Endodermal cell (in vitro differentiated cells): ENCODE results near the gene JMJD7. TPM values are rescaled to one million over a fixed set of nuclear protein-coding genes. Genes with fewer than 3 reads are reported as not detected.

Experiments
- DNase-seq: peaks from one replicate; pipeline ENCODE4 v3.0.0-alpha.2; 2017
- H3K27ac ChIP-seq: 2 replicates; pipeline ENCODE4 v1.5.1; 2013; ENCODE audit warnings: mild to moderate bottlenecking, low read depth, low read length, moderate library complexity
- H3K27me3 ChIP-seq: 2 replicates; pipeline ENCODE4 v1.6.1; 2013; ENCODE audit warnings: mild to moderate bottlenecking, low read length, moderate library complexity; ENCODE audit not compliant: insufficient read depth, control insufficient read depth, poor library complexity, severe bottlenecking
- H3K36me3 ChIP-seq: 2 replicates; pipeline ENCODE4 v1.7.0; 2013; ENCODE audit warnings: mild to moderate bottlenecking, low read length, moderate library complexity; ENCODE audit not compliant: control insufficient read depth, insufficient read depth
- H3K4me1 ChIP-seq: one replicate; pipeline ENCODE4 v1.7.0; 2013; ENCODE audit warnings: low read length; ENCODE audit not compliant: control insufficient read depth, insufficient read depth
- H3K4me3 ChIP-seq: 2 replicates; pipeline ENCODE4 v1.5.1; 2013; ENCODE audit warnings: mild to moderate bottlenecking, low read length, moderate library complexity
- H3K9ac ChIP-seq: 2 replicates; pipeline ENCODE4 v1.6.1; 2013; ENCODE audit warnings: mild to moderate bottlenecking, low read length, moderate library complexity; ENCODE audit not compliant: poor library complexity, severe bottlenecking; ENCODE audit errors: extremely low read depth
- H3K9me3 ChIP-seq: 2 replicates; pipeline ENCODE4 v1.6.1; 2013; ENCODE audit warnings: mild to moderate bottlenecking, low read length, moderate library complexity; ENCODE audit not compliant: control insufficient read depth
- H3K27ac Mint-ChIP-seq: 2 replicates; pipeline ENCODE4 v1.8.0; 2020; ENCODE audit warnings: mixed read lengths
- H3K27me3 Mint-ChIP-seq: 2 replicates; pipeline ENCODE4 v1.8.0; 2021; ENCODE audit warnings: mild to moderate bottlenecking, mixed read lengths; ENCODE audit not compliant: insufficient read depth
- H3K36me3 Mint-ChIP-seq: 2 replicates; pipeline ENCODE4 v1.8.0; 2020; ENCODE audit warnings: low read depth, mixed read lengths
- H3K4me1 Mint-ChIP-seq: 2 replicates; pipeline ENCODE4 v1.8.0; 2020; ENCODE audit warnings: mixed read lengths
- H3K4me3 Mint-ChIP-seq: 2 replicates; pipeline ENCODE4 v1.8.0; 2020; ENCODE audit warnings: mild to moderate bottlenecking, moderate library complexity, mixed read lengths
- H3K9me3 Mint-ChIP-seq: 2 replicates; pipeline ENCODE4 v1.8.0; 2020; ENCODE audit warnings: mild to moderate bottlenecking, mixed read lengths
- WGBS, 2 experiments: methylation state at CpG; one replicate each; pipeline versions ENCODE4 v1.1.5 to v1.1.7; 2013; ENCODE audit warnings: missing lambda C conversion rate in 2 of 2, mixed read lengths in 1 of 2; ENCODE audit not compliant: insufficient coverage in 1 of 2, insufficient read length in 1 of 2; 5-methylcytosine and 5-hydroxymethylcytosine counted together
- microRNA-seq: library from miRNA; unstranded; fragments of <30 nt; microRNA quantifications from one replicate; pipeline ENCODE4 v1.2.0, GENCODE V29; 2020; ENCODE audit warnings: borderline microRNAs expressed
- total RNA-seq, 2 donors: library from RNA; stranded (reverse); fragmentation: NEBNext Ultra II Directional in 1 of 2; extraction: Animal tissue kit (Norgen Biotek cat#: 25700) in 1 of 2; gene quantifications; 2 replicates in 1 of 2; 3 replicates in 1 of 2; pipeline ENCODE4 v1.2.1, GENCODE V29; 2021
- TF ChIP-seq, protein P1 (sequence below): fragments of 200-600 bp; sonication (generic); conservative IDR thresholded peaks from 2 replicates; pipeline ENCODE4 v1.5.0; 2021; ENCODE audit warnings: antibody characterized with exemption, mild to moderate bottlenecking

Gene JMJD7
- total RNA-seq, 2 donors from 2014 or later: 18.4 to 22.1 TPM

GRCh38 chr15:41886741-41887140 is 58.8 kb downstream of the JMJD7 start:
- Mint-ChIP-seq H3K4me1 (peaks cover 16% of the 10 kb centered on the region), H3K27ac (no peak overlapping the region), H3K9me3 (no peaks in the 10 kb centered on the region), H3K4me3 (no peak overlapping the region), H3K27me3 (peaks cover 20% of the 10 kb centered on the region), H3K36me3 (no peaks in the 10 kb centered on the region)
- H3K36me3 ChIP-seq: no peaks in the 10 kb centered on the region
- H3K4me1 ChIP-seq: peaks cover 16% of the 10 kb centered on the region
- no peak overlapping the region for H3K4me3 ChIP-seq
- H3K27ac ChIP-seq: no peak overlapping the region
- no peak for DNase-seq
- H3K9me3 ChIP-seq: no peaks in the 10 kb centered on the region
- TF ChIP-seq, protein P1, sequence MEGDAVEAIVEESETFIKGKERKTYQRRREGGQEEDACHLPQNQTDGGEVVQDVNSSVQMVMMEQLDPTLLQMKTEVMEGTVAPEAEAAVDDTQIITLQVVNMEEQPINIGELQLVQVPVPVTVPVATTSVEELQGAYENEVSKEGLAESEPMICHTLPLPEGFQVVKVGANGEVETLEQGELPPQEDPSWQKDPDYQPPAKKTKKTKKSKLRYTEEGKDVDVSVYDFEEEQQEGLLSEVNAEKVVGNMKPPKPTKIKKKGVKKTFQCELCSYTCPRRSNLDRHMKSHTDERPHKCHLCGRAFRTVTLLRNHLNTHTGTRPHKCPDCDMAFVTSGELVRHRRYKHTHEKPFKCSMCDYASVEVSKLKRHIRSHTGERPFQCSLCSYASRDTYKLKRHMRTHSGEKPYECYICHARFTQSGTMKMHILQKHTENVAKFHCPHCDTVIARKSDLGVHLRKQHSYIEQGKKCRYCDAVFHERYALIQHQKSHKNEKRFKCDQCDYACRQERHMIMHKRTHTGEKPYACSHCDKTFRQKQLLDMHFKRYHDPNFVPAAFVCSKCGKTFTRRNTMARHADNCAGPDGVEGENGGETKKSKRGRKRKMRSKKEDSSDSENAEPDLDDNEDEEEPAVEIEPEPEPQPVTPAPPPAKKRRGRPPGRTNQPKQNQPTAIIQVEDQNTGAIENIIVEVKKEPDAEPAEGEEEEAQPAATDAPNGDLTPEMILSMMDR: no peak
- WGBS, 2 experiments: 64 to 83% methylated on average over 4 to 7 of the region's 7 CpGs
- peaks cover 16% of the 10 kb centered on the region for H3K27me3 ChIP-seq
- H3K9ac ChIP-seq: no peak overlapping the region

- no peak for DNase-seq
- WGBS, 2 experiments: 89 to 94% methylated on average over 4 to 10 of the region's 10 CpGs
- no peaks in the 10 kb centered on the region for H3K9me3 Mint-ChIP-seq
- no peak overlapping the region for H3K4me3 Mint-ChIP-seq
- Histone ChIP-seq H3K4me3 (no peak overlapping the region), H3K27ac (no peak overlapping the region), H3K36me3 (no peaks in the 10 kb centered on the region), H3K4me1 (peaks cover 18% of the 10 kb centered on the region), H3K9ac (no peak overlapping the region), H3K27me3 (peaks cover 14% of the 10 kb centered on the region), H3K9me3 (no peaks in the 10 kb centered on the region)
- TF ChIP-seq, protein P1: no peak
- no peak overlapping the region for H3K27ac Mint-ChIP-seq
- H3K27me3 Mint-ChIP-seq: peaks cover 20% of the 10 kb centered on the region
- H3K36me3 Mint-ChIP-seq: no peaks in the 10 kb centered on the region
- H3K4me1 Mint-ChIP-seq: peaks cover 19% of the 10 kb centered on the region
These were observed 59.3 kb downstream of the JMJD7 start for GRCh38 chr15:41887161-41887560.

Small RNA genes within 50 kb of the gene (microRNA-seq; reads per million reads assigned to microRNA genes)
- not detected for gene MIR4310

Other genes with a start within 250 kb of the JMJD7 start
- gene MGA, start 167.7 kb upstream of the JMJD7 start, total RNA-seq: 10 to 100 TPM; 58.5 to 62.6 TPM
- gene MAPKBP1, start 53.6 kb upstream of the JMJD7 start, total RNA-seq: 10 to 100 TPM; 16.7 to 26.3 TPM
- 10 to 100 TPM in 1 of 2 donors, 1 to 10 TPM in 1; 6.9 to 10.1 TPM for gene PLA2G4B, start 10.8 kb downstream of the JMJD7 start, total RNA-seq
- 1 to 10 TPM; 2.0 to 2.8 TPM for gene SPTBN5, start 66.0 kb downstream of the JMJD7 start, total RNA-seq
- 10 to 100 TPM; 16.9 to 17.3 TPM for gene EHD4, start 144.5 kb downstream of the JMJD7 start, total RNA-seq
- not detected for gene PLA2G4E, start 192.9 kb downstream of the JMJD7 start, total RNA-seq